Posterior cingulate gyrus (tissue), 11 donors: ENCODE results near the gene VPS13A.
"Not testable (repeated sequence)": the region's sequence is repeated elsewhere in the genome, so short reads cannot be mapped to it uniquely, and the experiment has no call there.

Source experiments
- DNase-seq, 10 donors: peaks; one replicate each; pipeline versions ENCODE4 v3.0.0 to v3.0.0-alpha.2; 2020 to 2021; ENCODE audit warnings: mixed read lengths in 3 of 10
- intact Hi-C: fragments of 100-400 bp; cut with DNase I; formaldehyde crosslinking; loops from one replicate; pipeline ENCODE4 v1.15.1; 2023

The VPS13A gene

DNA sequence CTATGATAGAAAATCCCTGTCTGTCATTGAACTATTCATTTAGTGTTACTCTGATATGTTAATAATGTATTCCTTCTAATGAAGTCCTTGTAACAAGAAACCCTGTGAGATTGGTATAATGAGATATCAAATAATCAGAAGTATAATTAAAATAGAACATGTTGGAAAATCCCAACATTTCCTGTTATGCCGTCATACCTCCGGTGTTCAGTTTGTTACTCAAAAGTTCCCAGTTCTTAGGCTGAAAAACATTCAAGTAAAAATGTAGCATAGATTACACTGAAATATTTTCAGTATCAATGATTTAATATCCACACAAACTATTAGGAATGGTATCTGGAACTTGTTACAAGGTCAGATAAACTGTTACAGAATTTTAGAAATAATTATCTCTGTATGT is 243.3 kb downstream of the VPS13A start:
- DNase-seq: no peak
- intact Hi-C loops: no loop called here

DNA sequence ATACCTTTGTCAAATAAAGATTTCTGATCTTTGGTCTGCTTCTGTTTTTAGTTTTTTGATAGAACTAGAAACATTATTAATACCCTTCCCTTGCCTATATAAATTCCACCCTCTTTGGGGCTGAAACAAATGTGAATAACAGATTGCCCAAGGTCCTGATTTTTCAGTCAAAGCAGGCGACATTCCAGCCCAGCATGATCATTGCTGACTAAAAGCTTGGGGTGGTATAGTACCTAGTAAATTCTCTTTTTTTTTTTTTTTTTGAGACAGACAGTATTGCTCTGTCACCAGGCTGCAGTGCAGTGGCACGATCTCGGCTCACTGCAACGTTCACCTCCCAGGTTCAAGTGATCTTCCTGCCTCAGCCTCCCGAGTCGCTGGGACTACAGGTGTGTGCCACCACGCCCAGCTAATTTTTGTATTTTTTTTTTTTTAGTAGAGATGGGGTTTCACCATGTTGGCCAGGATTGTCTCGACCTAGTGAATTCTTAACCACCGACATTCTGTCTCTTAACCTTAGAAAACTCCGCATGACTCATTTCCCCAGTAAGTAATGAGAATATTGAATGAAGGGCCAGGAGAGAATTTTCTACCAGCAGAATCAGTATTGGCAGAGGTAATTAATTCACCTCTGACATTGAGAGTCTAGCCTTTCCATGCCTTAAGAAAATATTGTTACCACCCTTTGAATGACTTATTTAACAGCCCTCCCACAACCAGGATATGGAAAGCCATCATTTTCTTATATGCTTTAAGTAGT is 244.4 kb downstream of the VPS13A start:
- no peak for DNase-seq
- intact Hi-C loops: no loop called here

- intact Hi-C loops: no loop called here
- DNase-seq: no peak
Observed at GRCh38 chr9:77422969-77423368, 245.6 kb downstream of the VPS13A start.

DNA sequence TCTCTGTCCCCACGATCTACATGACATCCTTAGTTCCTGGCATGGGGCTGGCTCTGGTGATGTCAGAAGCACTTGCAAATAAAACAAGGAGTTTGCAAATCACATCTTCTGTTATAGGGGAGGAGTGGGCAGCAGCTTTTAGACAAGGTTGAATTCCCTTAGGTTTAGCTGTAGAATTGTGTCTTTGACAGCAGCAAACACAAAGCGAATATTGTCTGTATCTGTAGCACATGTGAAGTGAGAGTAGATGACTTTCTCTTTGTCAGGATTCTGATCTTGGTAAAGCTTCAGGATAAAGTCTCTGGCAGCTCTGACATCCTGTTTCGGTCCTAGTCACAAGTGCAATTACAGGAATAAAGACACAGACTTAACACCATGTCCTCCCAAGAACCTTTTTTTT is 246.5 kb downstream of the VPS13A start:
- intact Hi-C loops: no loop called here
- no peak for DNase-seq

- intact Hi-C loops: no loop called here
- DNase-seq: no peak
Observed at GRCh38 chr9:77424993-77425392, 247.7 kb downstream of the VPS13A start.

- DNase-seq: no peak
- intact Hi-C loops: no loop called here
Observed at GRCh38 chr9:77426712-77427111, 249.4 kb downstream of the VPS13A start.

GRCh38 chr9:77427256-77427927 is 250.1 kb downstream of the VPS13A start:
- intact Hi-C loops: no loop called here
- DNase-seq: no peak

DNA sequence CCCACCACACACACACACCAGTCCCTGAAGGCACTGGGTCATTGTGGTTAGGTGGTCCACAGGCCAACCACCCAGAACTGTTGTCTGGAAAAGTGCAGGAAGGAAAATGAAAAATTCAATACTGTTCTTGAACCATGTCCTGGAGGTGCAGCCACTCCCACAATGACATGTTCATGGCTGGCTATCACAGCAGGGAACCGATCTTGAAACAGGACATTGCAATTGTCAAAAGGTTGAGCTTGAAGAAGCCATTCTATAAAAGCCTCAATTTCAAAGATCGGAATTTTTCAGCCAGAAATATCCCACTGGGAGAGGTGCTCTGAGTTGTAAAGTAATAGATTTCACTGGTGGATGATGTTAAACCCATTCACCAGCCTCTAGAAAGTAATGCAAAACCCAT is 252.6 kb downstream of the VPS13A start:
- DNase-seq: no peak
- intact Hi-C loops: loop anchor here (5.0 kb wide), 2 partner anchors 322 to 607 kb away; no protein-coding TSS in a partner anchor

- intact Hi-C loops: loop anchor here (5.0 kb wide), 2 partner anchors 320 to 605 kb away; no protein-coding TSS in a partner anchor
- no peak for DNase-seq
Observed at GRCh38 chr9:77432053-77432452, 254.7 kb downstream of the VPS13A start.

GRCh38 chr9:77433675-77434445 is 256.5 kb downstream of the VPS13A start:
- DNase-seq: peak; percentile 52 to 97 (median 76)
- intact Hi-C loops: loop anchor here (5.0 kb wide), 2 partner anchors 318 to 603 kb away; no protein-coding TSS in a partner anchor

- DNase-seq: no peak
- intact Hi-C loops: loop anchor here (5.0 kb wide), 1 partner anchor 687 kb away; no protein-coding TSS in a partner anchor
Observed at GRCh38 chr9:77435277-77435676, 257.9 kb downstream of the VPS13A start.

DNA sequence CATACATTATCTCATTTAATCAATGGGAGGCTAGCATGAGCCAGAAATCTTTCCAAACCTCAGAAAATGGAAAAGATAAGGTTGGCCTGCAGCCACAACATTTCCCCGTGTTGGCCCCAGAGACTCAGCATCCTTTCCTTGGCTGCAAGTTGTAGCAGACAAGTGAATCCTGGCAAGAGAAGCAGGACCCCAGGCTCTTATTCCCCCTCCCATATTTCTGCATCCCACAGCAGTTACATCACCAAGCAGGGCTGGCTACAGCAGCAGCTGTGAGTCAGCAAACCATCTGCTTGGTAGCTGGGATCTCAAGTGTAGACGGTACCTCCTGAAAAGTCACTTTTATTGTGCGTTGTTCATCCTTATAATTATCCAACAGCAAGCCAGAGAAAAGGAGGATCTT is 258.4 kb downstream of the VPS13A start:
- intact Hi-C loops: loop anchor here (5.0 kb wide), 1 partner anchor 687 kb away; no protein-coding TSS in a partner anchor
- DNase-seq: no peak

DNA sequence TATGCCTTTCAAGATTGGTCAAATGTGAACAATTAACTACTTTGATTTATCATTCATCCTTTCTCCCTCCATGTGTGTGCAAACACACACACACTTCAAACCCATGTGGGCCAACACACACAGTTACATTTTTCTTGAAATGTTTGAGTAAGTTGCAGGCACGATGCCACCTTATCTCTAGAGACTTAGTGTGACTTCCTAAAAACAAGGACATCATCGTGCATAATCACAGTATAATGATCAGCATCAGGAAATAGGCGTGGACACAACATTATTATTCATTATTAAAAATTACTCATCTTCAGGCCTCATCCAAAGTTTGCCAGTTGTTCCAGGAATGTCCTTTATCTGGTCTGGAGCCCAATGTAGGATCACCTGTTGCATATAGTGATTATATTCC is 261.3 kb downstream of the VPS13A start:
- intact Hi-C loops: loop anchor here (5.0 kb wide), 1 partner anchor 684 kb away; no protein-coding TSS in a partner anchor
- no peak for DNase-seq

- intact Hi-C loops: loop anchor here (10.0 kb wide), 1 partner anchor 775 kb away; no protein-coding TSS in a partner anchor
- DNase-seq: peak in 6 of 10 donors; percentile 27 to 91 (median 42)
Observed at GRCh38 chr9:77440057-77440456, 262.7 kb downstream of the VPS13A start.

GRCh38 chr9:77441124-77441523 is 263.8 kb downstream of the VPS13A start:
- intact Hi-C loops: loop anchor here (10.0 kb wide), 1 partner anchor 774 kb away; no protein-coding TSS in a partner anchor
- DNase-seq: not testable (repeated sequence)

- no peak for DNase-seq
- intact Hi-C loops: loop anchor here (10.0 kb wide), 1 partner anchor 772 kb away; no protein-coding TSS in a partner anchor
Observed at GRCh38 chr9:77442436-77442835, 265.1 kb downstream of the VPS13A start.

DNA sequence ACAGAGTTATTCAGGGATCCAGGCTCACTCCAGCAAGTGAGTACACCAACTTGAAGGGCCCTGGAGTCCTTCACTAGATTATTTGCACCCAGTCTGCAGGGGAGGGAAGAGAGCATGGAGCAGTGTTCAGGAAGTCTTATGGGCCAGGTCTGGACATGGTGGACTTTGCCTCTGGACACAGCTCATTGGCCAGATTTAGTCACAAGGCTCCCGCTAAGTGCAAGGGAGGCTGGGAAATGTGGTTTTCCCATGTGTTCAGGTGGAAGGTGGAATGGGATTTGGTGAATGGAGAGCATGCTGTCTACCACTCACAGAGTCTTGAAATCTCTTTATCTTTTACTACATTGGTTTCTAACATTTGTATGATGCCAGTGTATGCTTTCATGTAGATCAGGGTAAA is 270.3 kb downstream of the VPS13A start:
- DNase-seq: no peak
- intact Hi-C loops: loop anchor here (10.0 kb wide), 1 partner anchor 767 kb away; no protein-coding TSS in a partner anchor

- intact Hi-C loops: loop anchor here (10.0 kb wide), 1 partner anchor 765 kb away; no protein-coding TSS in a partner anchor
- no peak for DNase-seq
Observed at GRCh38 chr9:77449240-77450084, 272.1 kb downstream of the VPS13A start.

DNA sequence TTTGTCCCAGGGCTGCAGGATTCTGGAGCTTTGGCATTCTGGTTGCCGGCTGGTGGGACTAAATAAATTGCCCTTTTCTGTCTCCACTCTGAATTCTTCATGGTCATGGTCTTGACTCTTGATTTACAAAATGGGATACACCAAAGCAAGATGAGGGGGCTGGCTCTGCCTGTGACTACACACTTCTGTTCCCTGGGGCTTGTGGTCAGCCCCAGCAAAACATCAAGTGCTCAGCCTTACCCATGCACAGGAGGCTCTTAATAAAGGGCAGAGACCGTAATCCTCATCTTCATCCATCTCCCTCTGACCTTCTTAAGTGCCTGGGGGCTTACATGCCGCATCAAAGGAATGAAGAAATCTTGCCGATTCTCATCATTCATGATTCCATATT is 272.7 kb downstream of the VPS13A start:
- intact Hi-C loops: no loop called here
- DNase-seq: no peak

DNA sequence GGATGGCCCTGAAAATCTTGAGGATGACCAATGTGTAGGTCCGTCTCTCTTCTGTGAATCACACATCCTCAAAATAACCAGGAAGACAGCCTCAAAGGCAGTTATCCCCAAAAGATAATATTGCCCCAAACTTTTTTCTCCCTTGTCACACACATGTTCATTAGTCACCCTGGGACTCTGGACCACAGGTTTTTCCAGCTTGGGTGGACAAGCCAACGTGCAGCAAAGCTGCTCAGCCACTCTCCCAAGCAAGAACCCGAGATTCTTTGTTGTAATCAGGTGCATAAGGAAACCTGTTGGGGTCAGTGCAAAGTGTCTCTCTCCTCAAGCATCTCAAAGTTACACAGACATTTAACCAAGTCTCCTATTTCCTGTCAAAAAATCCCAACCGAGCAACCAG is 274.2 kb downstream of the VPS13A start:
- DNase-seq: no peak
- intact Hi-C loops: no loop called here
